Chondrocyte (in vitro differentiated cells): Measurements from ENCODE around the gene MYO1G. TPM values are rescaled to one million over a fixed set of nuclear protein-coding genes. Genes with fewer than 3 reads are reported as not detected.
"Not testable (repeated sequence)": the region's sequence is repeated elsewhere in the genome, so short reads cannot be mapped to it uniquely, and the experiment has no call there.

ENCODE experiments used
- DNase-seq: peaks from one replicate; pipeline ENCODE4 v3.0.0; 2021; ENCODE audit warnings: mixed read lengths, low spot score
- H3K27ac Mint-ChIP-seq: one replicate; pipeline ENCODE4 v1.8.0; 2021; ENCODE audit warnings: mild to moderate bottlenecking, moderate library complexity, mixed read lengths; ENCODE audit not compliant: unreplicated experiment
- H3K27me3 Mint-ChIP-seq: 2 replicates; pipeline ENCODE4 v1.8.0; 2021; ENCODE audit warnings: low read depth, mixed read lengths
- H3K36me3 Mint-ChIP-seq: 2 replicates; pipeline ENCODE4 v1.8.0; 2021; ENCODE audit warnings: low read depth, mixed read lengths
- H3K4me1 Mint-ChIP-seq: 2 replicates; pipeline ENCODE4 v1.8.0; 2021; ENCODE audit warnings: low read depth, mild to moderate bottlenecking, mixed read lengths
- H3K4me3 Mint-ChIP-seq: one replicate; pipeline ENCODE4 v1.8.0; 2021; ENCODE audit warnings: mild to moderate bottlenecking, moderate library complexity, mixed read lengths; ENCODE audit not compliant: unreplicated experiment
- H3K9me3 Mint-ChIP-seq: 2 replicates; pipeline ENCODE4 v1.8.0; 2021; ENCODE audit warnings: low read depth, mixed read lengths
- CTCF ChIP-seq: fragments of 200-600 bp; sonication (generic); IDR thresholded peaks from 2 replicates; pipeline ENCODE4 v1.5.0; 2021; ENCODE audit warnings: antibody characterized with exemption, mild to moderate bottlenecking, moderate library complexity
- long read RNA-seq: library from polyadenylated mRNA; stranded (forward); transcript quantifications from one replicate; pipeline ENCODE4 v2.0.0, GENCODE V29; 2021
- total RNA-seq: library from RNA; stranded (reverse); gene quantifications from 3 replicates; pipeline ENCODE4 v1.2.1, GENCODE V29; 2021

MYO1G gene
- 0.05 to 0.36 TPM in 2 of 3 replicates, not detected in the other for total RNA-seq
- long read RNA-seq, result 0 reads

- Mint-ChIP-seq H3K27me3 (no peaks in the 10 kb centered on the region), H3K4me3 (no peak within 1 kb of the TSS), H3K27ac (peak within 1 kb of the TSS; percentile 88), H3K4me1 (peaks cover 29% of the 10 kb centered on the region), H3K36me3 (peaks cover 10% of the 10 kb centered on the region), H3K9me3 (no peaks in the 10 kb centered on the region)
- TF ChIP-seq CTCF, result no peak
- DNase-seq, result no peak
Observed at GRCh38 chr7:44978511-44979366, at the start of gene MYO1G. TSS of gene MYO1G (minus strand) at chr7:44979015. CDS start at chr7:44978961, 54 bp downstream.

GRCh38 chr7:45028138-45028919 lies 49.5 kb upstream of the MYO1G start:
- DNase-seq, result peak; percentile 66
- no peak for TF ChIP-seq CTCF

GRCh38 chr7:45027774-45028114 lies 48.9 kb upstream of the MYO1G start:
- TF ChIP-seq CTCF, result no peak
- Mint-ChIP-seq H3K36me3 (peaks cover 4% of the 10 kb centered on the region), H3K9me3 (no peaks in the 10 kb centered on the region), H3K4me3 (no peak overlapping the region), H3K27me3 (no peaks in the 10 kb centered on the region), H3K4me1 (peaks cover 15% of the 10 kb centered on the region), H3K27ac (no peak overlapping the region)
- peak; percentile 29 for DNase-seq

More at GRCh38 chr7:45028138-45028919, 49.5 kb upstream of the MYO1G start:
- peaks cover 20% of the 10 kb centered on the region for H3K4me1 Mint-ChIP-seq
- H3K36me3 Mint-ChIP-seq, result peaks cover 4% of the 10 kb centered on the region
- H3K9me3 Mint-ChIP-seq, result no peaks in the 10 kb centered on the region
- H3K4me3 Mint-ChIP-seq, result no peak overlapping the region
- H3K27ac Mint-ChIP-seq, result no peak overlapping the region
- no peaks in the 10 kb centered on the region for H3K27me3 Mint-ChIP-seq

GRCh38 chr7:45026984-45027773 lies 48.4 kb upstream of the MYO1G start:
- no peaks in the 10 kb centered on the region for H3K9me3 Mint-ChIP-seq
- H3K27me3 Mint-ChIP-seq, result no peaks in the 10 kb centered on the region
- H3K4me1 Mint-ChIP-seq, result peaks cover 13% of the 10 kb centered on the region
- TF ChIP-seq CTCF, result no peak
- peaks cover 4% of the 10 kb centered on the region for H3K36me3 Mint-ChIP-seq
- no peak overlapping the region for H3K27ac Mint-ChIP-seq
- no peak overlapping the region for H3K4me3 Mint-ChIP-seq
- peak; percentile 40 for DNase-seq

GRCh38 chr7:45026013-45026412 lies 47.2 kb upstream of the MYO1G start:
- H3K4me3 Mint-ChIP-seq, result no peak overlapping the region

GRCh38 chr7:45025473-45025872 lies 46.7 kb upstream of the MYO1G start:
- H3K27me3 Mint-ChIP-seq, DNase-seq, H3K36me3 Mint-ChIP-seq, H3K27ac Mint-ChIP-seq, H3K9me3 Mint-ChIP-seq, H3K4me3 Mint-ChIP-seq: not testable (repeated sequence)
- H3K4me1 Mint-ChIP-seq, result peaks cover 21% of the 10 kb centered on the region

More at GRCh38 chr7:45026013-45026412, 47.2 kb upstream of the MYO1G start:
- no peaks in the 10 kb centered on the region for H3K27me3 Mint-ChIP-seq
- DNase-seq, result no peak
- peaks cover 4% of the 10 kb centered on the region for H3K36me3 Mint-ChIP-seq
- H3K4me1 Mint-ChIP-seq, result peaks cover 18% of the 10 kb centered on the region
- no peak for TF ChIP-seq CTCF
- H3K9me3 Mint-ChIP-seq, result no peaks in the 10 kb centered on the region
- H3K27ac Mint-ChIP-seq, result no peak overlapping the region
